Gastrocnemius medialis (tissue), 4 donors: ENCODE measurements around the gene OBSCN. TPM values are rescaled to one million over a fixed set of nuclear protein-coding genes. Genes with fewer than 3 reads are reported as not detected.
A peak's percentile ranks its signal among the peaks of the same experiment; 100 is the strongest.

Source experiments
- ATAC-seq, 2 donors: fragments of 150-250 bp; one replicate each; pipeline ENCODE4 v1.9.1; 2016
- DNase-seq, 2 donors: peaks; one replicate each; pipeline ENCODE4 v3.0.0-alpha.2; 2019
- H3K27ac ChIP-seq, 4 donors: fragments of 200-600 bp; sonication (generic); 1 replicate in 1 of 4; 2 replicates in 3 of 4; pipeline ENCODE4 v1.5.1; 2016 to 2018; ENCODE audit warnings: mild to moderate bottlenecking in 2 of 4, moderate library complexity in 1 of 4
- H3K27me3 ChIP-seq, 3 donors: fragments of 200-600 bp; sonication (generic) in 2 of 3; 1 replicate in 1 of 3; 2 replicates in 2 of 3; pipeline versions ENCODE4 v1.5.1 to v1.6.0; 2016 to 2019; ENCODE audit warnings: mild to moderate bottlenecking in 1 of 3, moderate library complexity in 1 of 3
- H3K36me3 ChIP-seq, 2 donors: fragments of 200-600 bp; sonication (generic) in 1 of 2; one replicate each; pipeline ENCODE4 v1.5.1; 2017 to 2018
- H3K4me1 ChIP-seq, 2 donors: fragments of 200-600 bp; sonication (generic) in 1 of 2; one replicate each; pipeline ENCODE4 v1.5.1; 2016 to 2017; ENCODE audit warnings: mild to moderate bottlenecking in 2 of 2
- H3K4me3 ChIP-seq, 4 donors: fragments of 200-600 bp; sonication (generic) in 3 of 4; 1 replicate in 1 of 4; 2 replicates in 3 of 4; pipeline ENCODE4 v1.5.1; 2016 to 2019; ENCODE audit warnings: mild to moderate bottlenecking in 2 of 4
- H3K9me3 ChIP-seq, 3 donors: fragments of 200-600 bp; sonication (generic) in 2 of 3; 1 replicate in 1 of 3; 2 replicates in 2 of 3; pipeline ENCODE4 v1.5.1; 2016 to 2019
- POLR2A ChIP-seq, 2 donors: fragments of 450-650 bp; IDR thresholded peaks; one replicate each; pipeline ENCODE4 v1.6.1; 2017; ENCODE audit warnings: antibody characterized with exemption in 2 of 2, mild to moderate bottlenecking in 2 of 2, moderate library complexity in 2 of 2
- in situ Hi-C, 4 donors: fragments of 200-750 bp; cut with MboI; loops; one replicate each; pipeline versions ENCODE4 v1.15.0 to v1.8.0; 2017; ENCODE audit warnings: low sequenced_read_pairs in 4 of 4
- intact Hi-C: fragments of 100-400 bp; cut with DNase I; formaldehyde crosslinking; loops from one replicate; pipeline ENCODE4 v1.15.1; 2023; ENCODE audit warnings: low total_unique reads
- total RNA-seq, 4 donors: library from RNA; depleted of rRNA; stranded (reverse); fragments of >200 nt; gene quantifications; one replicate each; pipeline versions ENCODE4 v1.1.0 to v1.2.3, GENCODE V29; 2016
- TF ChIP-seq, protein P1 (sequence below), 5 experiments: fragments of 450-650 bp in 3 of 5; fragments of 200-600 bp in 2 of 5; sonication (generic) in 2 of 5; IDR thresholded peaks in 4 of 5; conservative IDR thresholded peaks in 1 of 5; 1 replicate in 4 of 5; 2 replicates in 1 of 5; pipeline ENCODE4 v1.5.1; 2016 to 2019; ENCODE audit warnings: antibody characterized with exemption in 5 of 5, mild to moderate bottlenecking in 3 of 5, moderate library complexity in 3 of 5

The OBSCN gene
- total RNA-seq, 4 donors from 2014 or later, result 798 to 1,571 (median 1,162) TPM

DNA sequence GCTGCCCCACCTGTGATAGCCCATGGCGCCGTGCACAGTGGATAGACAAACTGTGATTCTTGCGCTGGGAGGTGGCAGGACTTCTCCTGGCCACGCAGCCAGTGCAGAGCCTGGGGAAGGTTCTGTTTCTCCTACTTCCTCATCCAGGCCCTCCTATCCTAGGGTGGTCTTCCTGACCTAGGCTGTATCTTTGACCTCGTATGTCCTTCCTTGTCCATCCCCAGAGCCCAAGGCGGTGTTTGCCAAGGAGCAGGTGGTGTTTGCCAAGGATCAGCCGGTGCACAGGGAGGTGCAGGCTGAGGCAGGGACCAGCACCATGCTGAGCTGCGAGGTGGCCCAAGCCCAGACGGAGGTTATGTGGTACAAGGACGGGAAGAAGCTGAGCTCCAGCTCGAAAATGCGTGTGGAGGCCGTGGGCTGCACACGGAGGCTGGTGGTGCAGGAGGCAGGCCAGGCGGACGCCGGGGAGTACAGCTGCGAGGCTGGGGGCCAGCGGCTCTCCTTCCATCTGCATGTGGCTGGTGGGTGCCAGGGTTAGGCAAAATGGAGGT lies 63.9 kb downstream of the OBSCN start:
- TF ChIP-seq, protein P1, sequence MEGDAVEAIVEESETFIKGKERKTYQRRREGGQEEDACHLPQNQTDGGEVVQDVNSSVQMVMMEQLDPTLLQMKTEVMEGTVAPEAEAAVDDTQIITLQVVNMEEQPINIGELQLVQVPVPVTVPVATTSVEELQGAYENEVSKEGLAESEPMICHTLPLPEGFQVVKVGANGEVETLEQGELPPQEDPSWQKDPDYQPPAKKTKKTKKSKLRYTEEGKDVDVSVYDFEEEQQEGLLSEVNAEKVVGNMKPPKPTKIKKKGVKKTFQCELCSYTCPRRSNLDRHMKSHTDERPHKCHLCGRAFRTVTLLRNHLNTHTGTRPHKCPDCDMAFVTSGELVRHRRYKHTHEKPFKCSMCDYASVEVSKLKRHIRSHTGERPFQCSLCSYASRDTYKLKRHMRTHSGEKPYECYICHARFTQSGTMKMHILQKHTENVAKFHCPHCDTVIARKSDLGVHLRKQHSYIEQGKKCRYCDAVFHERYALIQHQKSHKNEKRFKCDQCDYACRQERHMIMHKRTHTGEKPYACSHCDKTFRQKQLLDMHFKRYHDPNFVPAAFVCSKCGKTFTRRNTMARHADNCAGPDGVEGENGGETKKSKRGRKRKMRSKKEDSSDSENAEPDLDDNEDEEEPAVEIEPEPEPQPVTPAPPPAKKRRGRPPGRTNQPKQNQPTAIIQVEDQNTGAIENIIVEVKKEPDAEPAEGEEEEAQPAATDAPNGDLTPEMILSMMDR (IDR thresholded peaks at IDR 0.05 in 4 of 5, conservative IDR thresholded peaks at IDR 0.05 in 1 of 5), result no peak
- no peak for TF ChIP-seq POLR2A (IDR thresholded peaks at IDR 0.05)
- no peak for DNase-seq
- in situ Hi-C loops (no loop called here), intact Hi-C loops (no loop called here)
- ATAC-seq, result no peak
- Histone ChIP-seq H3K27me3 (no peaks in the 10 kb centered on the region), H3K4me1 (peaks cover 7 to 16% of the 10 kb centered on the region in 2 donors), H3K4me3 (no peak overlapping the region), H3K27ac (peak overlapping the region; percentile 79 to 89 (median 79)), H3K9me3 (no peaks in the 10 kb centered on the region), H3K36me3 (peaks cover 0 to 81% of the 10 kb centered on the region in 2 donors)

DNA sequence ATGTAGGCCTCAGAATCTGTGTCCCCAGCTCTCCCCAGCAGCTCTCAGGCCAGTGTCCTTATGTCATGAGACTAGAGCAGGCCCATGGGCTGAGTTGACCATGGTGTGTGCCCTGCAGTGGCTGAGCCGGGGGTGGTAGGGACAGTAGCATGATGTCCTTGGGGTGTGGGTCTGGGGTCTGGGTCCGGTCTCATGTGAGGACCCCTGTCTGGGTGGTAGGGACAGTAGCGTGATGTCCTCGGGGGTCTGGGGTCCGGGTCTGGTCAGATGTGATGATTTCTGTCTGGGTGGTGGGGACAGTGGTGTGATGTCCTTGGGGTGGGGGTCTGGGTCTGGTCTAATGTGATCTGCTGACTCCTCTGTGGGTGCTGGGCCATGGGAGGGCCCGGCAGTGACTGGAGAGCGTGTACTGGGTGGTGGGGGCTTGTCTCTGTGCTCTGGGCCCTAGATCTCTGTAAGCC lies 64.5 kb downstream of the OBSCN start:
- no peak for ATAC-seq
- peak overlapping the region; percentile 79 to 89 (median 79) for H3K27ac ChIP-seq
- H3K36me3 ChIP-seq, result peaks cover 0 to 82% of the 10 kb centered on the region in 2 donors
- peak in 1 of 2 donors; percentile 28 for DNase-seq
- H3K4me3 ChIP-seq, result no peak overlapping the region
- peaks cover 7 to 16% of the 10 kb centered on the region in 2 donors for H3K4me1 ChIP-seq
- TF ChIP-seq POLR2A (IDR thresholded peaks at IDR 0.05), result no peak
- TF ChIP-seq, protein P1 (IDR thresholded peaks at IDR 0.05 in 4 of 5, conservative IDR thresholded peaks at IDR 0.05 in 1 of 5), result no peak
- no peaks in the 10 kb centered on the region for H3K9me3 ChIP-seq
- no peaks in the 10 kb centered on the region for H3K27me3 ChIP-seq
- intact Hi-C loops, result no loop called here
- in situ Hi-C loops, result no loop called here

DNA sequence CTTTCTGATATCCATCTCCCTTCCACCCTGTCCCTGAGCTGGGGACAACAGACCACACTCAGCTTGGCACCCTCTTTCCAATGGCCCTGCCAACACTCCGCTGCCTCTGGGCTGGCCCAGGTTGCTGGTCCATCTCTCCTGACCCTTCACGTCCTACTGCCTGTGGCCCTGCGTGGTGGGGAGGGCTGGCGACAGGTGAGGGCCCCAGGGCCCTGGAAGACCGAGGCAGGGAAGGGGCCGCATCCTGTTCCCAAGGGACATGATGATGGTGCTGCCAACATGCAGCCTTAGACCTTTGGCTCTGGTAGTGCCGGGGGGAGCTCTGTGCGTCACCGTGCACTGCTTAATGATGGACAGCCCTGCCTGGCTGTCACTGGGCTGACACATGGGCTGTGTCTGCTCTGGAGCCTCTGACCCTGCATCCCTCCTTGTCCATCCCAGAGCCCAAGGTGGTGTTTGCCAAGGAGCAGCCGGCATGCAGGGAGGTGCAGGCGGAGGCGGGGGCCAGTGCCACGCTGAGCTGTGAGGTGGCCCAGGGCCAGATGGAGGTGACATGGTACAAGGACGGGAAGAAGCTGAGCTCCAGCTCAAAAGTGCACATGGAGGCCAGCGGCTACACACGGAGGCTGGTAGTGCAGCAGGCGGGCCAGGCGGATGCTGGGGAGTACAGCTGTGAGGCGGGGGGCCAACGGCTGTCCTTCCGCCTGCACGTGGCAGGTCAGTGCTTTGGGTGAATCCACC lies 65.2 kb downstream of the OBSCN start:
- Histone ChIP-seq H3K4me3 (no peak overlapping the region), H3K4me1 (peaks cover 2 to 16% of the 10 kb centered on the region in 2 donors), H3K36me3 (peaks cover 0 to 84% of the 10 kb centered on the region in 2 donors), H3K9me3 (no peaks in the 10 kb centered on the region), H3K27ac (peak overlapping the region; percentile 79 to 89 (median 79)), H3K27me3 (no peaks in the 10 kb centered on the region)
- ATAC-seq (peak in 1 of 2 donors; percentile 33), DNase-seq (peak in 1 of 2 donors; percentile 75)
- in situ Hi-C loops, result no loop called here
- TF ChIP-seq, protein P1 (IDR thresholded peaks at IDR 0.05 in 4 of 5, conservative IDR thresholded peaks at IDR 0.05 in 1 of 5), result no peak
- TF ChIP-seq POLR2A (IDR thresholded peaks at IDR 0.05), result no peak
- intact Hi-C loops, result no loop called here

DNA sequence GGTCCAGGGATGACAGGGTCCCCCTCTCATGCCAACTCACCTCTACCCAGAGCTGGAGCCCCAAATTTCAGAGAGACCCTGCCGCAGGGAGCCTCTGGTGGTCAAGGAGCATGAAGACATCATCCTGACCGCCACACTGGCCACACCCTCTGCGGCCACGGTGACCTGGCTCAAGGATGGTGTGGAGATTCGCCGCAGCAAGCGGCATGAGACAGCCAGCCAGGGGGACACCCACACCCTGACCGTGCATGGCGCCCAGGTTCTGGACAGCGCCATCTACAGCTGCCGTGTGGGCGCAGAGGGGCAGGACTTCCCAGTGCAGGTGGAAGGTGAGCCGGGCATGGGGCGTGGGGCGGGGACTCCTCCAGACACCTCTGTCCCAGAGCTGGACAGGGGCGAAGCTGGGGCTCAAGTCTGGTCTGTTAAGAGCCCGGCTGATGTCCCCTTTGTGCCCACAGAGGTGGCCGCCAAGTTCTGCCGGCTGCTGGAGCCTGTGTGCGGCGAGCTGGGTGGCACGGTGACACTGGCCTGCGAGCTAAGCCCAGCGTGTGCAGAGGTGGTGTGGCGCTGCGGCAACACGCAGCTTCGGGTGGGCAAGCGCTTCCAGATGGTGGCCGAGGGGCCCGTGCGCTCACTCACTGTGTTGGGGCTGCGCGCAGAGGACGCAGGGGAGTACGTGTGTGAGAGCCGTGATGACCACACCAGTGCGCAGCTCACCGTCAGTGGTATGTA lies 66.0 kb downstream of the OBSCN start:
- peak overlapping the region; percentile 79 to 89 (median 79) for H3K27ac ChIP-seq
- H3K4me1 ChIP-seq, result peaks cover 2 to 16% of the 10 kb centered on the region in 2 donors
- in situ Hi-C loops, result no loop called here
- peaks cover 0 to 86% of the 10 kb centered on the region in 2 donors for H3K36me3 ChIP-seq
- no peak for DNase-seq
- intact Hi-C loops, result no loop called here
- no peak for ATAC-seq
- H3K27me3 ChIP-seq, result no peaks in the 10 kb centered on the region
- no peak for TF ChIP-seq POLR2A (IDR thresholded peaks at IDR 0.05)
- TF ChIP-seq, protein P1 (IDR thresholded peaks at IDR 0.05 in 4 of 5, conservative IDR thresholded peaks at IDR 0.05 in 1 of 5), result no peak
- H3K9me3 ChIP-seq, result no peaks in the 10 kb centered on the region
- H3K4me3 ChIP-seq, result no peak overlapping the region
